Esophagus muscularis mucosa (tissue), 4 donors: ENCODE measurements around the gene CHAC2. TPM values are rescaled to one million over a fixed set of nuclear protein-coding genes. Genes with fewer than 3 reads are reported as not detected.

ENCODE experiments used
- DNase-seq: peaks from one replicate; pipeline ENCODE4 v3.0.0-alpha.2; 2017; ENCODE audit errors: extremely low spot score
- H3K27ac ChIP-seq, 4 donors: fragments of 200-600 bp; sonication (generic); replicated peaks in 1 of 4; 1 replicate in 3 of 4; 2 replicates in 1 of 4; pipeline ENCODE4 v1.5.1; 2016 to 2019; ENCODE audit warnings: mild to moderate bottlenecking in 1 of 4
- H3K27me3 ChIP-seq, 4 donors: fragments of 200-600 bp; sonication (generic); one replicate each; pipeline versions ENCODE4 v1.5.1 to v1.6.0; 2016 to 2019
- H3K36me3 ChIP-seq, 4 donors: fragments of 200-600 bp; sonication (generic); one replicate each; pipeline ENCODE4 v1.5.1; 2016 to 2019
- H3K4me1 ChIP-seq, 4 donors: fragments of 200-600 bp; sonication (generic); one replicate each; pipeline ENCODE4 v1.5.1; 2016 to 2019
- H3K4me3 ChIP-seq, 4 donors: fragments of 200-600 bp; sonication (generic); 1 replicate in 2 of 4; 2 replicates in 2 of 4; pipeline ENCODE4 v1.5.1; 2016 to 2019; ENCODE audit warnings: mild to moderate bottlenecking in 4 of 4, moderate library complexity in 1 of 4
- H3K9me3 ChIP-seq, 4 donors: fragments of 200-600 bp; sonication (generic); 1 replicate in 3 of 4; 2 replicates in 1 of 4; pipeline ENCODE4 v1.5.1; 2016 to 2019
- EP300 ChIP-seq: sonication (generic); formaldehyde crosslinking; IDR thresholded peaks from one replicate; pipeline ENCODE4 v1.6.1; 2017; ENCODE audit warnings: antibody characterized with exemption
- POLR2A ChIP-seq: fragments of 450-650 bp; IDR thresholded peaks from one replicate; pipeline ENCODE4 v1.6.1; 2017; ENCODE audit warnings: antibody characterized with exemption, moderate library complexity, mild to moderate bottlenecking, low read depth
- POLR2AphosphoS5 ChIP-seq, 2 donors: sonication (generic); formaldehyde crosslinking; IDR thresholded peaks; one replicate each; pipeline ENCODE4 v1.6.1; 2017; ENCODE audit warnings: antibody characterized with exemption in 2 of 2
- WGBS: methylation state at CpG from one replicate; pipeline ENCODE4 v1.1.5; 2018; 5-methylcytosine and 5-hydroxymethylcytosine counted together
- intact Hi-C: fragments of 100-400 bp; cut with DNase I; formaldehyde crosslinking; loops from one replicate; pipeline ENCODE4 v1.15.1; 2023
- total RNA-seq, 4 donors: library from RNA; depleted of rRNA; stranded (reverse); fragments of >200 nt; gene quantifications; one replicate each; pipeline versions ENCODE4 v1.1.0 to v1.2.1, GENCODE V29; 2016
- TF ChIP-seq, protein P1 (sequence below), 3 experiments: fragments of 200-600 bp in 2 of 3; fragments of 450-650 bp in 1 of 3; sonication (generic) in 2 of 3; IDR thresholded peaks; one replicate each; pipeline ENCODE4 v1.5.1; 2017 to 2019; ENCODE audit warnings: antibody characterized with exemption in 3 of 3, mild to moderate bottlenecking in 2 of 3, moderate library complexity in 1 of 3

The CHAC2 gene
- total RNA-seq, 4 donors from 2014 or later: 1.2 to 2.2 (median 2.0) TPM

DNA sequence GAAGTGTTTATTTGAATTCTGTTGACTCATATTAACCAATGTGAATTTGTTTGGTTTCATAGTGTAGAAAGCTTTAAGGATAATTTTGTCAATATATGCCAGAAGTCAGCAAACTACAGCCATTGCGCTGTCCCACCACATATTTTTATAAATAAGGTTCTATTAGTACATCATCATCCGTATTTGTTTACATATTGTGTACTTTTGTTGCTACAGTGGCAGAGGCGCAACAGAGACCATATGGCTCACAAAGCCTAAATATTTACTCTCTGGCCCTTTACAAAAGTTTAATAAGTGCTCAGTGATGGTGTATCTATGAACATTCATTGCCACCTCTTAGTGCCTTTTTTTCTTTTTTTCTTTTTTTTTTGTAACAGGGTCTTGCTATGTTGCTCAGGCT lies 25.7 kb downstream of the CHAC2 start:
- WGBS: 86% methylated on average over 3 of the region's 3 CpGs
- H3K9me3 ChIP-seq: no peaks in the 10 kb centered on the region
- peaks cover 5 to 21% (median 11%) of the 10 kb centered on the region in 4 donors for H3K4me1 ChIP-seq
- no peak overlapping the region for H3K27ac ChIP-seq
- DNase-seq: no peak
- no peak overlapping the region for H3K4me3 ChIP-seq
- peaks cover 14 to 39% (median 34%) of the 10 kb centered on the region in 4 donors for H3K36me3 ChIP-seq
- TF ChIP-seq, protein P1, sequence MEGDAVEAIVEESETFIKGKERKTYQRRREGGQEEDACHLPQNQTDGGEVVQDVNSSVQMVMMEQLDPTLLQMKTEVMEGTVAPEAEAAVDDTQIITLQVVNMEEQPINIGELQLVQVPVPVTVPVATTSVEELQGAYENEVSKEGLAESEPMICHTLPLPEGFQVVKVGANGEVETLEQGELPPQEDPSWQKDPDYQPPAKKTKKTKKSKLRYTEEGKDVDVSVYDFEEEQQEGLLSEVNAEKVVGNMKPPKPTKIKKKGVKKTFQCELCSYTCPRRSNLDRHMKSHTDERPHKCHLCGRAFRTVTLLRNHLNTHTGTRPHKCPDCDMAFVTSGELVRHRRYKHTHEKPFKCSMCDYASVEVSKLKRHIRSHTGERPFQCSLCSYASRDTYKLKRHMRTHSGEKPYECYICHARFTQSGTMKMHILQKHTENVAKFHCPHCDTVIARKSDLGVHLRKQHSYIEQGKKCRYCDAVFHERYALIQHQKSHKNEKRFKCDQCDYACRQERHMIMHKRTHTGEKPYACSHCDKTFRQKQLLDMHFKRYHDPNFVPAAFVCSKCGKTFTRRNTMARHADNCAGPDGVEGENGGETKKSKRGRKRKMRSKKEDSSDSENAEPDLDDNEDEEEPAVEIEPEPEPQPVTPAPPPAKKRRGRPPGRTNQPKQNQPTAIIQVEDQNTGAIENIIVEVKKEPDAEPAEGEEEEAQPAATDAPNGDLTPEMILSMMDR (IDR thresholded peaks at IDR 0.05): no peak
- no peak for TF ChIP-seq EP300
- TF ChIP-seq POLR2A: no peak
- H3K27me3 ChIP-seq: no peaks in the 10 kb centered on the region
- intact Hi-C loops: no loop called here

DNA sequence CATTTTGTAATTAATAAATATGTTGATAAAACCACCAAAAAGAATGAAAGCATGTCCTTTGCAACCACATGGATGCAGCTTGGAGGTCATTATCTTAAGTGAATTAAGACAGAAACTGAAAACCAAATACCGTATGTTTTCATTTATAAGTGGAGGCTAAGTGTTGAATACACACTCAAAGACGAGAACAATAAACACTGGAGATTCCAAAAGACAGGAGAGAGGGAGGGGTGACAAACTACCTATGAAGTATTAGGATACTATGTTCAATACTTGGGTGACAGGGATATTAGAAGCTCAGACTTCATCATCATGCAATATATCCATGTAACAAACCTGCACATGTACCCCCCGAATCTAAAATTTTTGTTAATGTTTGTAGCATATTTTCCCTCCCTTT lies 26.2 kb downstream of the CHAC2 start:
- H3K4me1 ChIP-seq: peaks cover 0 to 15% (median 6%) of the 10 kb centered on the region in 4 donors
- no peak for DNase-seq
- H3K27me3 ChIP-seq: no peaks in the 10 kb centered on the region
- peaks cover 15 to 44% (median 40%) of the 10 kb centered on the region in 4 donors for H3K36me3 ChIP-seq
- H3K4me3 ChIP-seq: no peak overlapping the region
- no peak for TF ChIP-seq EP300
- TF ChIP-seq POLR2A: no peak
- TF ChIP-seq POLR2AphosphoS5 (IDR thresholded peaks at IDR 0.05): no peak
- TF ChIP-seq, protein P1 (IDR thresholded peaks at IDR 0.05): no peak
- 80% methylated on average over 3 of the region's 3 CpGs for WGBS
- intact Hi-C loops: no loop called here
- H3K9me3 ChIP-seq: no peaks in the 10 kb centered on the region
- no peak overlapping the region for H3K27ac ChIP-seq

DNA sequence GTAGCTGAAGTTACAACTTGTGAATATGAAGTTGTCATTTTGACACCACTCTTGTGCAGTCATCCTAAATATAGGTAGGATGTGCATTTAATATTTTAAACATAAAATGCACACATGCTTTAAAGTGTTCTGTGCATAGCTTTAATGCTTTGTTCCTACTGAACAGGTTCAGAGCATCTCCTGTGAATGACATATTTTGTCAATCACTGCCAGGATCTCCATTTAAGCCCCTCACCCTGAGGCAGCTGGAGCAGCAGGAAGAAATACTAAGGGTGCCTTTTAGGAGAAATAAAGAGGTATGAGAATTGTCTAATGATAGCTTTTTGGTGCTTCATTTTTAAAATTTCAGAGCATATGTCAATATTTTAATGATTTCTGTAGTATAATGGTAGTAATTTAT lies 33.9 kb downstream of the CHAC2 start:
- no peaks in the 10 kb centered on the region for H3K9me3 ChIP-seq
- H3K4me3 ChIP-seq: no peak overlapping the region
- no peaks in the 10 kb centered on the region for H3K27me3 ChIP-seq
- no peak for DNase-seq
- H3K27ac ChIP-seq: no peak overlapping the region
- intact Hi-C loops: no loop called here
- TF ChIP-seq, protein P1 (IDR thresholded peaks at IDR 0.05): no peak
- TF ChIP-seq EP300: no peak
- TF ChIP-seq POLR2A: no peak
- TF ChIP-seq POLR2AphosphoS5 (IDR thresholded peaks at IDR 0.05): no peak
- H3K4me1 ChIP-seq: no peaks in the 10 kb centered on the region
- H3K36me3 ChIP-seq: peaks cover 18 to 91% (median 69%) of the 10 kb centered on the region in 4 donors

- no peaks in the 10 kb centered on the region for H3K4me1 ChIP-seq
- no peak overlapping the region for H3K27ac ChIP-seq
- no peak for DNase-seq
- intact Hi-C loops: no loop called here
- H3K36me3 ChIP-seq: peaks cover 21 to 91% (median 73%) of the 10 kb centered on the region in 4 donors
- TF ChIP-seq, protein P1 (IDR thresholded peaks at IDR 0.05): no peak
- TF ChIP-seq EP300: no peak
- no peak for TF ChIP-seq POLR2AphosphoS5 (IDR thresholded peaks at IDR 0.05)
- no peak for TF ChIP-seq POLR2A
- no peaks in the 10 kb centered on the region for H3K27me3 ChIP-seq
- no peak overlapping the region for H3K4me3 ChIP-seq
- WGBS: 72% methylated on average over 7 of the region's 7 CpGs
- no peaks in the 10 kb centered on the region for H3K9me3 ChIP-seq
Measured at GRCh38 chr2:53802617-53803151, 35.1 kb downstream of the CHAC2 start.

DNA sequence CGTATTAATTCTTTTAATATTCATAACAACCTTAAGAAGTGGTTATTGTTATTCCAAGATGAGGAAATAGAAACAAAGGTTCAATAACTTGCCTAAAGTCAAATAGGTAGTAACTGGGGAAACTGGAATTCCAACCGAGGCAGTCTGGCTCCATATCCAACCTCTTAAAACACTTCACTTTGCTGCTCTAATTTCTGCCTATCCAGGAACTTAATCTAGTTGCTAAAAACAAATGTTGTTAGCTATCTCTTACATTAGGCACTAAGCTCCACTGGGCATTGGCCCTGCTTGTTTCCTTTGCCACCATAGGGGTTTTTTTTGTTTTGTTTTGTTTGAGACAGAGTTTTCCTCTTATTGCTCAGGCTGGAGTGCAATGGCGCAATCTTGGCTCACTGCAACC lies 44.0 kb downstream of the CHAC2 start:
- WGBS: 96% methylated on average over 3 of the region's 3 CpGs
- no peaks in the 10 kb centered on the region for H3K4me1 ChIP-seq
- TF ChIP-seq POLR2AphosphoS5 (IDR thresholded peaks at IDR 0.05) (no peak), EP300 (no peak), POLR2A (no peak)
- TF ChIP-seq, protein P1 (IDR thresholded peaks at IDR 0.05): no peak
- H3K27me3 ChIP-seq: no peaks in the 10 kb centered on the region
- H3K36me3 ChIP-seq: peaks cover 50 to 98% (median 85%) of the 10 kb centered on the region in 4 donors
- H3K9me3 ChIP-seq: no peaks in the 10 kb centered on the region
- DNase-seq: no peak
- H3K27ac ChIP-seq: no peak overlapping the region
- intact Hi-C loops: no loop called here
- no peak overlapping the region for H3K4me3 ChIP-seq
